Adrenal gland (tissue), 12 donors: ENCODE data around the gene OXT. TPM values are rescaled to one million over a fixed set of nuclear protein-coding genes. Genes with fewer than 3 reads are reported as not detected.
A peak's percentile ranks its signal among the peaks of the same experiment; 100 is the strongest.

Experiments
- DNase-seq, 7 donors: peaks; one replicate each; pipeline ENCODE4 v3.0.0-alpha.2; 2019 to 2020
- H3K27ac ChIP-seq, 5 donors: fragments of 200-600 bp; sonication (generic) in 4 of 5; 1 replicate in 3 of 5; 2 replicates in 2 of 5; pipeline versions ENCODE4 v1.5.1 to v1.8.0; 2016 to 2020; ENCODE audit warnings: mild to moderate bottlenecking in 1 of 5
- H3K27me3 ChIP-seq: fragments of 200-600 bp; 2 replicates; pipeline ENCODE4 v1.8.0; 2021
- H3K36me3 ChIP-seq, 2 donors: fragments of 200-600 bp; replicated peaks in 1 of 2; 1 replicate in 1 of 2; 2 replicates in 1 of 2; pipeline versions ENCODE4 v1.5.1 to v1.8.0; 2018 to 2022
- H3K4me1 ChIP-seq, 2 donors: fragments of 200-600 bp; replicated peaks in 1 of 2; 1 replicate in 1 of 2; 2 replicates in 1 of 2; pipeline versions ENCODE4 v1.5.1 to v1.8.0; 2018 to 2021
- H3K4me3 ChIP-seq, 4 donors: fragments of 200-600 bp; sonication (generic) in 3 of 4; one replicate each; pipeline ENCODE4 v1.5.1; 2016 to 2018
- H3K9me3 ChIP-seq, 3 donors: fragments of 200-600 bp; sonication (generic) in 1 of 3; replicated peaks in 1 of 3; 1 replicate in 2 of 3; 2 replicates in 1 of 3; pipeline versions ENCODE4 v1.5.1 to v1.8.0; 2016 to 2021
- CTCF ChIP-seq, 6 experiments: fragments of 450-650 bp in 4 of 6; fragments of 200-600 bp in 2 of 6; sonication (generic) in 1 of 6; IDR thresholded peaks; 1 replicate in 5 of 6; 2 replicates in 1 of 6; pipeline versions ENCODE4 v1.5.1 to v1.8.0; 2016 to 2021; ENCODE audit warnings: antibody characterized with exemption in 6 of 6, mild to moderate bottlenecking in 2 of 6, moderate library complexity in 1 of 6
- POLR2A ChIP-seq, 2 donors: fragments of 450-650 bp; IDR thresholded peaks; one replicate each; pipeline ENCODE4 v1.6.1; 2017; ENCODE audit warnings: antibody characterized with exemption in 2 of 2, mild to moderate bottlenecking in 2 of 2, moderate library complexity in 1 of 2
- WGBS, 4 donors: extraction: QIAGEN DNeasy Blood & Tissue Kit in 2 of 4; methylation state at CpG; one replicate each; pipeline versions ENCODE4 v1.1.5 to v1.1.7; 2013 to 2017; 5-methylcytosine and 5-hydroxymethylcytosine counted together
- intact Hi-C, 2 donors: fragments of 100-400 bp; cut with DNase I; formaldehyde crosslinking; loops; one replicate each; pipeline versions ENCODE4 v1.14.1 to v1.15.0; 2022 to 2023
- polyA plus RNA-seq, 3 donors: library from polyadenylated mRNA; stranded (reverse); fragments of 200-250 nt in 2 of 3; fragments of 350-450 nt in 1 of 3; fragmentation: Illumina TruSeq in 1 of 3; extraction: RNeasy Lipid Tissue Mini Kit (QIAGEN cat#74804) in 1 of 3; gene quantifications; one replicate each; pipeline ENCODE4 v1.2.3, GENCODE V29; 2013 to 2014
- total RNA-seq, 9 donors: library from RNA; depleted of rRNA in 4 of 9; stranded (reverse); fragments of >200 nt in 4 of 9; fragments of 120-200 nt in 1 of 9; fragmentation: NEBNext Ultra II Directional in 1 of 9; extraction: Animal tissue kit (Norgen Biotek cat#: 25700) in 1 of 9; gene quantifications; one replicate each; pipeline versions ENCODE4 v1.1.0 to v1.2.4, GENCODE V29; 2013 to 2023
- donor health status: healthy with polysubstance abuse.
- donor health status: Bipolar disorder and iron deficiency.
- donor health status: DM: yes; HTN: yes; CAD: no.
- donor health status: DM: no; HTN: no; CAD: no.
- donor health status: DM: no; HTN: no; CAD: no.
- donor health status: DM: yes; HTN: yes; CAD: no.

OXT gene
- total and polyA plus RNA-seq, 12 donors = 0.47 to 20.5 (median 1.2) TPM; not detected in 4

GRCh38 chr20:3103369-3104032 lies 32.1 kb downstream of the OXT start:
- TF ChIP-seq CTCF (IDR thresholded peaks at IDR 0.05) = no peak
- TF ChIP-seq POLR2A (IDR thresholded peaks at IDR 0.05) = no peak
- Histone ChIP-seq H3K27ac (peak overlapping the region in 1 of 5 donors; percentile 79), H3K9me3 (no peaks in the 10 kb centered on the region), H3K4me1 (peaks cover 0 to 9% of the 10 kb centered on the region in 2 donors), H3K27me3 (no peaks in the 10 kb centered on the region), H3K36me3 (no peaks in the 10 kb centered on the region), H3K4me3 (no peak overlapping the region)
- DNase-seq = no peak
- intact Hi-C loops = no loop called here
- 67 to 93% (median 73%) methylated on average over 3 of the region's 3 CpGs for WGBS, 4 donors

GRCh38 chr20:3105256-3106137 lies 34.1 kb downstream of the OXT start:
- WGBS, 4 donors = 95 to 97% (median 97%) methylated on average over 16 to 18 of the region's 18 CpGs
- intact Hi-C loops = no loop called here

GRCh38 chr20:3106185-3106584 lies 34.8 kb downstream of the OXT start:
- no peak overlapping the region for H3K27ac ChIP-seq
- H3K36me3 ChIP-seq = peaks cover 0 to 8% of the 10 kb centered on the region in 2 donors
- WGBS, 4 donors = 92 to 99% (median 94%) methylated on average over 3 of the region's 3 CpGs
- no peaks in the 10 kb centered on the region for H3K9me3 ChIP-seq
- DNase-seq = no peak
- no peak for TF ChIP-seq POLR2A (IDR thresholded peaks at IDR 0.05)
- no peak for TF ChIP-seq CTCF (IDR thresholded peaks at IDR 0.05)
- H3K4me1 ChIP-seq = peaks cover 0 to 15% of the 10 kb centered on the region in 2 donors
- no peaks in the 10 kb centered on the region for H3K27me3 ChIP-seq
- intact Hi-C loops = no loop called here
- no peak overlapping the region for H3K4me3 ChIP-seq

More at GRCh38 chr20:3105256-3106137, 34.1 kb downstream of the OXT start:
- TF ChIP-seq CTCF (IDR thresholded peaks at IDR 0.05) (no peak), POLR2A (IDR thresholded peaks at IDR 0.05) (no peak)
- H3K27ac ChIP-seq = no peak overlapping the region
- peaks cover 0 to 8% of the 10 kb centered on the region in 2 donors for H3K36me3 ChIP-seq
- H3K27me3 ChIP-seq = no peaks in the 10 kb centered on the region
- DNase-seq = no peak
- H3K4me1 ChIP-seq = peaks cover 0 to 15% of the 10 kb centered on the region in 2 donors
- H3K4me3 ChIP-seq = no peak overlapping the region
- no peaks in the 10 kb centered on the region for H3K9me3 ChIP-seq

- Histone ChIP-seq H3K4me1 (peaks cover 0 to 12% of the 10 kb centered on the region in 2 donors), H3K4me3 (no peak overlapping the region), H3K9me3 (no peaks in the 10 kb centered on the region), H3K27me3 (no peaks in the 10 kb centered on the region), H3K27ac (no peak overlapping the region), H3K36me3 (peaks cover 0 to 8% of the 10 kb centered on the region in 2 donors)
- 76 to 85% (median 78%) methylated on average over 11 to 14 of the region's 14 CpGs for WGBS, 4 donors
- no peak for DNase-seq
- no peak for TF ChIP-seq CTCF (IDR thresholded peaks at IDR 0.05)
- intact Hi-C loops = no loop called here
Observed at GRCh38 chr20:3106658-3107463, 35.4 kb downstream of the OXT start.
